Measurements from ENCODE around the gene P4HTM. TPM values are rescaled to one million over a fixed set of nuclear protein-coding genes. Genes with fewer than 3 reads are reported as not detected.
A peak's percentile ranks its signal among the peaks of the same experiment; 100 is the strongest.

The P4HTM gene
- polyA plus RNA-seq, 3 donors = 14.9 to 40.0 (median 18.1) TPM

- H3K4me1 ChIP-seq (ENCODE audit: control insufficient read depth in 1 of 2, insufficient read depth in 2 of 2, low read length in 2 of 2) = peaks cover 19 to 26% of the 10 kb centered on the region in 2 donors
- no peak overlapping the region for H3K9ac ChIP-seq (ENCODE audit: insufficient read depth, low read length, poor library complexity, severe bottlenecking)
- Mint-ChIP-seq H3K27me3 (ENCODE audit: low read depth in 3 of 3) (no peaks in the 10 kb centered on the region), H3K9me3 (no peaks in the 10 kb centered on the region), H3K27ac (peak overlapping the region; percentile 54 to 97 (median 88)), H3K4me3 (no peak overlapping the region), H3K4me1 (peaks cover 30% of the 10 kb centered on the region), H3K36me3 (peaks cover 57 to 63% of the 10 kb centered on the region in 2 donors)
- WGBS (ENCODE audit: insufficient coverage) = 100% methylated on average over 4 of the region's 6 CpGs
- no peak overlapping the region for H2AFZ ChIP-seq (ENCODE audit: insufficient read depth, low read depth, low read length, poor library complexity, severe bottlenecking)
- intact Hi-C loops (cut with micrococcal nuclease) = loop anchor here in 1 of 2 donors (5.0 kb wide), 1 partner anchor 67 kb away; no protein-coding TSS in a partner anchor
- H3K9me3 ChIP-seq (replicated peaks in 1 of 2; ENCODE audit: control insufficient read depth in 1 of 2, insufficient read depth in 1 of 2, low read length in 2 of 2) = no peaks in the 10 kb centered on the region
- H3K79me2 ChIP-seq (ENCODE audit: insufficient read depth, low read length) = peaks cover 19% of the 10 kb centered on the region
- no peaks in the 10 kb centered on the region for H3K27me3 ChIP-seq (ENCODE audit: control insufficient read depth in 2 of 2, insufficient read depth in 2 of 2, low read length in 2 of 2)
- no peak overlapping the region for H3K4me3 ChIP-seq (replicated peaks in 1 of 3; ENCODE audit: low read depth in 2 of 3, low read length in 3 of 3)
- no peak for DNase-seq
- peak overlapping the region; percentile 29 to 92 for H3K27ac ChIP-seq (ENCODE audit: low read depth in 1 of 2, low read length in 2 of 2)
- H3K36me3 ChIP-seq (replicated peaks in 1 of 2; ENCODE audit: control insufficient read depth in 1 of 2, insufficient read depth in 2 of 2, low read length in 2 of 2) = peaks cover 55 to 65% of the 10 kb centered on the region in 2 donors
- TF ChIP-seq CTCF (IDR thresholded peaks at IDR 0.05) = no peak
- no peaks in the 10 kb centered on the region for H4K20me1 ChIP-seq (ENCODE audit: insufficient read depth, low read length)
- H3K4me2 ChIP-seq (replicated peaks; ENCODE audit: extremely low read depth, low read length, poor library complexity, severe bottlenecking) = no peak overlapping the region
These were observed 40.3 kb downstream of the P4HTM start for GRCh38 chr3:49030321-49030720.

- no peak overlapping the region for H3K4me3 Mint-ChIP-seq
- WGBS (ENCODE audit: insufficient coverage) = 100% methylated on average over 1 of the region's 6 CpGs
- intact Hi-C loops (cut with micrococcal nuclease) = loop anchor here in 1 of 2 donors (5.0 kb wide), 1 partner anchor 65 kb away; no protein-coding TSS in a partner anchor
- H3K4me1 ChIP-seq (ENCODE audit: control insufficient read depth in 1 of 2, insufficient read depth in 2 of 2, low read length in 2 of 2) = peaks cover 26 to 32% of the 10 kb centered on the region in 2 donors
- no peak for TF ChIP-seq CTCF (IDR thresholded peaks at IDR 0.05)
- H4K20me1 ChIP-seq (ENCODE audit: insufficient read depth, low read length) = no peaks in the 10 kb centered on the region
- no peak overlapping the region for H3K4me3 ChIP-seq (replicated peaks in 1 of 3; ENCODE audit: low read depth in 2 of 3, low read length in 3 of 3)
- peaks cover 33% of the 10 kb centered on the region for H3K4me1 Mint-ChIP-seq
- H3K36me3 ChIP-seq (replicated peaks in 1 of 2; ENCODE audit: control insufficient read depth in 1 of 2, insufficient read depth in 2 of 2, low read length in 2 of 2) = peaks cover 52 to 69% of the 10 kb centered on the region in 2 donors
- H3K27me3 Mint-ChIP-seq (ENCODE audit: low read depth in 3 of 3) = no peaks in the 10 kb centered on the region
- DNase-seq = no peak
- peaks cover 60 to 78% of the 10 kb centered on the region in 2 donors for H3K36me3 Mint-ChIP-seq
- peak overlapping the region in 3 of 7 donors; percentile 25 to 59 (median 37) for H3K27ac Mint-ChIP-seq
- no peaks in the 10 kb centered on the region for H3K27me3 ChIP-seq (ENCODE audit: control insufficient read depth in 2 of 2, insufficient read depth in 2 of 2, low read length in 2 of 2)
- no peaks in the 10 kb centered on the region for H3K9me3 ChIP-seq (replicated peaks in 1 of 2; ENCODE audit: control insufficient read depth in 1 of 2, insufficient read depth in 1 of 2, low read length in 2 of 2)
- no peak overlapping the region for H2AFZ ChIP-seq (ENCODE audit: insufficient read depth, low read depth, low read length, poor library complexity, severe bottlenecking)
- H3K9me3 Mint-ChIP-seq = no peaks in the 10 kb centered on the region
- H3K79me2 ChIP-seq (ENCODE audit: insufficient read depth, low read length) = peaks cover 16% of the 10 kb centered on the region
- H3K4me2 ChIP-seq (replicated peaks; ENCODE audit: extremely low read depth, low read length, poor library complexity, severe bottlenecking) = no peak overlapping the region
- peak overlapping the region in 1 of 2 donors; percentile 64 for H3K27ac ChIP-seq (ENCODE audit: low read depth in 1 of 2, low read length in 2 of 2)
- H3K9ac ChIP-seq (ENCODE audit: insufficient read depth, low read length, poor library complexity, severe bottlenecking) = no peak overlapping the region
These were observed 42.7 kb downstream of the P4HTM start for GRCh38 chr3:49032646-49033304.
